ENCODE data around the gene RHOU.

Gene RHOU

DNA sequence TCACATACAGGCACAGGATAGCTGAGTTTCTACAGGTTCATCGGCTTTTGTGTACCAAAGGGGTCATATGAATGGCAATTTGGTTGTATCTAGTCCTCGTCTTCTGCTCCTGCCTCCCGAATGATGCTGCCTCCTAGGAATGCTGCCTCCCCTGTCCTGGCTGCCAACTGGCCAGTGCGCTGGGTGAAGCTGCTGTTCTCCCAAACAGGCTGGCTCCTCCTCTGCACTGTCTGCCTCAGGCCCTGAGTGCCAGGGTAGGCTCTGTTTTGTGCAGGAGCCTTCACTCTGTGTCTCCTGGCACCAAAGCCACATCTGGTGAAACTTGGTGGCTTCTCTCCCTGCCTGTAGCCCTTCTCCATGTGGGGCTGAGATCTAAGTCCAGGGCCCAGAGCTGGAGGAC, 60.3 kb downstream of the RHOU start:
- peak overlapping the region; percentile 16 for H3K4me3 Mint-ChIP-seq
- peak overlapping the region; percentile 66 for H3K27ac Mint-ChIP-seq
- H3K4me1 Mint-ChIP-seq (ENCODE audit: low read depth): peaks cover 32% of the 10 kb centered on the region
- H3K27me3 Mint-ChIP-seq (ENCODE audit: low read depth): no peaks in the 10 kb centered on the region
- peaks cover 18% of the 10 kb centered on the region for H3K36me3 Mint-ChIP-seq (ENCODE audit: low read depth)
- peaks cover 10% of the 10 kb centered on the region for H3K9me3 Mint-ChIP-seq

All from T-helper 1 cell treated with Interleukin-12 subunit alpha and Interleukin-12 subunit beta and Interleukin-4 antibody, amounts not matched to agents 30 μg/mL and 1 μg/mL, for 36 hours (primary cell).